ENCODE data around the gene MED16. TPM values are rescaled to one million over a fixed set of nuclear protein-coding genes. Genes with fewer than 3 reads are reported as not detected.
"Not testable (repeated sequence)": the region's sequence is repeated elsewhere in the genome, so short reads cannot be mapped to it uniquely, and the experiment has no call there.

MED16 gene
- total RNA-seq, 1 donor from 2014 or later: 66.9 TPM

DNA sequence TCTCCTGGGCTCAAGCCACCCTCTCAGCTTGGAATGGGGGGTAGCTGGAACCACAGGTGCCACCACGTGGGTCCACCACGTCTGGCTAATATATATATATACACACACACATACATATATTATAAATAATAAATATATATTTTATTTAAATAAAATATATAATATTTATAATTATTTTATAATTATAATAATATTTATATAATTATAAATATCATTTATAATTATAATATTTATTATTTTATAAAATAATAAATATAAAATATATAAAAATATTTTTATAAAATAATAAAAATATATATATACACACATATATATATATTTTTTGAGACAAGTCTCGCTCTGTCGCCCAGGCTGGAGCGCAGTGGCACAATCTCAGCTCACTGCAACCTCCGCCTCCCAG is 38.4 kb downstream of the MED16 start:
- no peak for DNase-seq (ENCODE audit: low spot score)

GRCh38 chr19:853614-854220 is 39.3 kb downstream of the MED16 start:
- not testable (repeated sequence) for DNase-seq (ENCODE audit: low spot score)

- no peak for DNase-seq (ENCODE audit: low spot score)
Observed at GRCh38 chr19:853014-853585, 39.9 kb downstream of the MED16 start.

- DNase-seq (ENCODE audit: low spot score): no peak
Observed at GRCh38 chr19:852136-853013, 40.6 kb downstream of the MED16 start, which contains the start of gene ELANE. Gene ELANE (plus strand): TSS chr19:852303. CDS start chr19:852329, 26 bp downstream.

GRCh38 chr19:850979-851335 is 42.0 kb downstream of the MED16 start:
- no peak for DNase-seq (ENCODE audit: low spot score)

GRCh38 chr19:850221-850978 is 42.6 kb downstream of the MED16 start:
- peak; percentile 83 for DNase-seq (ENCODE audit: low spot score)

- not testable (repeated sequence) for DNase-seq (ENCODE audit: low spot score)
Observed at GRCh38 chr19:849195-849594, 43.8 kb downstream of the MED16 start.

DNA sequence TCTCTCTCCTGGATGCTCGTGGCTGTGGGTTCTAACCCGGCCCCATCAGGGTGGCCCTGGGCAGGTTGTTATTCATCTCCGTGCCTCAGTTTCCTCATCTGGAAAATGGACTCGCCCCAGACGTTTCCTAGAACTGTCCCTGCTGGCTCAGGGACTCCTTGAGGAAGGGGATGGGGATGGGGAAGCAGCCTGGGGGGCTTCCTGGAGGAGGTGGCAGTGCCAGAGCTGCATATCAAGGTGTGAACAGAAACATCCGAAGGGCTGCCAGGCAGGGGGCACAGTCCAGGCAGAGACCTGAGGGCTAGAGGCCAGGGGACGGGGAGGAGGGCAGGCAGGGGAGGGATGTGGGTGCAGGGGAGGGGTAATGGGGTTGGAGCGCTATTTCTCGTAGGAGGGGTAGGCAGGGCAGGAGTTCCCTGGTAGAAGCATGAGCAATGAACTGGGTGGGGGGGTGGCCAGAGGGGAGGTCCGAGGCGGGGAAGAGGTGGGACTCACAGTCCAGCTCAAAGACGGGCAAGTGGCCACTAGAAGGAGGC is 44.5 kb downstream of the MED16 start:
- DNase-seq (ENCODE audit: low spot score): no peak

DNA sequence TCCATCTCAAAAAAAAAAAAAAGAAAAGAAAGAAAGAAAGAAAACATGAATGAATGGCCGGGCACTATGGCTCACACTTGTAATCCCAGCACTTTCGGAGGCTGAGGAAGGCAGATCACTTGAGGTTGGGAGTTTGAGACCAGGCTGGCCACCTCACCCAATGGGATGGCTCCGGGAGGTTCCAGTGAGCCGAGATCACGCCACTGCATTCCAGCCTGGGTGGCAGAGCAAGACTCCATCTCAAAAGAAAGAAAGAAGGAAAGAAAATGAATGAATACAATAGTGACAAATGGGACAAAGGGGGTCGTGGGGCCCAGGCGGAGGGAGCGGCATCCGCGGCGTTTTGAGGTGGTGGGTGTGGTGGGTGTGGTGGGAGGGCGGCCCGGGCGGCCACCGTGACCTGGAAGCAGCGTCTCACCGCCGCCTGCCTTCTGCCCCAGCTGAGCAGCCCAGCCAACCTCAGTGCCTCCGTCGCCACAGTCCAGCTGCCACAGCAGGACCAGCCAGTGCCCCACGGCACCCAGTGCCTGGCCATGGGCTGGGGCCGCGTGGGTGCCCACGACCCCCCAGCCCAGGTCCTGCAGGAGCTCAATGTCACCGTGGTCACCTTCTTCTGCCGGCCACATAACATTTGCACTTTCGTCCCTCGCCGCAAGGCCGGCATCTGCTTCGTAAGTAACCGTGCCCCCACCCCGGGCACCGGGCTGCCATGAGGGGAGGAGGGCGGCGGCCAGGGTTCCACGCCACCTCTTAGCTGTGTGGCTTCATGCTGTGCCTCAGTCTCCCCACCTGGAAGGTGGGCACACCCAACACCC is 47.1 kb downstream of the MED16 start:
- no peak for DNase-seq (ENCODE audit: low spot score)

DNA sequence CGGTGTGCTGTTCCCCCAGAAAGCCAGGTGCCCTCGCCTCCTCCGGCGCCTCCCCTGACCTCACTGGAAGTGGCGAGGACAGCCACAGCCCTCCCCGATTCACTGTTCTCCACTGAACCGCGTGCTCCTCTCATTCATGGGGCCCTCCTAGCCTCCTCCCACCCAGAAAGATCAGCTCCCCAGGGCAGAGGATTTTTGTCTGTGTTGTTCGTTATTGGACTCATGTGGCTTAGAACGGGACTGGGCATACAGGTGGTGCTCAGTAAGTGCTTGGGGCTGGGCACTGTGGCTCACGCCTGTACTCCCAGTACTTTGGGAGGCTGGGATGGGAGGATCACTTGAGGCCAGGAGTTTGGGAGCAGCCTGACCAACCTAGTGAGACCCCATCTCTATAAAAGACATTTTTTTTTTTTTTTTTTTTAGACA is 48.4 kb downstream of the MED16 start:
- DNase-seq (ENCODE audit: low spot score): no peak

DNA sequence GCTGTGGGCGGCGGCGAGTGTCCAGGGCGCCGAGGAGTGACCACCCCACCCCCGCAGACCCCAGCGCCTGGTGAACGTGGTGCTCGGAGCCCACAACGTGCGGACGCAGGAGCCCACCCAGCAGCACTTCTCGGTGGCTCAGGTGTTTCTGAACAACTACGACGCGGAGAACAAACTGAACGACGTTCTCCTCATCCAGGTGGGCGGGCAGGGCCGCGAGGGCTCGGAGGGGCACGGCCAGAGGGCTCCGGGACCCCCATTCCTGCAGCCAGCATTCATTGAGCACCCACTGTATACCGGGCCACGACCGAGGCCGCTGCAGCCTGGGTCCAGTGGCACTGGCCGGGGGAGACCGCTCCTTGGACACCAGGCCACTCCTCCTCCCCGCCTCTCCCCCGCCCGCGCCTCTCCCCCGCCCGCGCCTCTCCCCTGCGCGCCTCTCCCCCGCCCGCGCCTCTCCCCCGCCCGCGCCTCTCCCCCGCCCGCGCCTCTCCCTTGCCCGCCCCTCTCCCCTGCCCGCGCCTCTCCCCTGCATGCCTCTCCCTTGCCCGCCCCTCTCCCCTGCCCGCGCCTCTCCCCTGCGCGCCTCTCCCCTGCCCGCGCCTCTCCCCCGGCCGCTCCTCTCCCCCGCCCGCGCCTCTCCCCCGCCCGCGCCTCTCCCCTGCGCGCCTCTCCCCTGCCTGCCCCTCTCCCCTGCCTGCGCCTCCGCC is 49.0 kb downstream of the MED16 start:
- DNase-seq (ENCODE audit: low spot score): no peak

GRCh38 chr19:843180-843835 is 49.7 kb downstream of the MED16 start:
- DNase-seq (ENCODE audit: low spot score): no peak

GRCh38 chr19:842802-843179 is 50.2 kb downstream of the MED16 start:
- not testable (repeated sequence) for DNase-seq (ENCODE audit: low spot score)

DNA sequence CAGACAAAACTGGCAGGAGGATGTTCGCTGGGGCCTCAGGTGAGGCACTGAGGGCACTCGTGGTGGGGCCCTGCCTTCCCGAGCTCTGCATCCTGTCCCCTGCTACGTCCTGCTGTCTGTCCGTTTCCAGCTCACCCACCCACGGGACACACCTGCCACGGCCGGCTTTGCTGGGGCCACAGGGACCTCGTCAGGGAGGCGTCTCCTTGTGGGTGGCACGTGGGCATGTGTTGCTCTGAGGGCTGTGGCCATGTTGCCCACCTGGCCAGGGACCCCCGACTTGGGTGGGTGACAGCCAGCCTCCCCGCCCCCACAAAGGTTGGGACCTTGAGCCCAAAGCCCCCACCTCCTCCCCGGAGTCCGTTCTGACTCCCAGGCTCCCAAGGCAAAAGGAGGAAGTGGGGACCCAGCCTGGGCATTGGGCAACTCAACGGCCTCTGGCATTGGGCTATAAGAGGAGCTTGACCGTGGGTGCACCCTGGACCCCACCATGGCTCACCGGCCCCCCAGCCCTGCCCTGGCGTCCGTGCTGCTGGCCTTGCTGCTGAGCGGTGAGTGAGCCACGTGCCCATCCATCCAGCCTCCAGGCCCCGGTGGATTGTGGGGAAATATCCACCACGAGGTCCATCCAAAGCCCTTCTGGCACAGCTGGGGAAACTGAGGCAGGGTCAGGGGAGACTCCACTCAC is 52.3 kb downstream of the MED16 start, which contains the start of gene PRTN3:
Gene PRTN3 (plus strand): TSS at position 481 of the 688 bp plus-strand sequence. CDS start 10 bp downstream, at position 491.
- DNase-seq (ENCODE audit: low spot score): no peak

DNA sequence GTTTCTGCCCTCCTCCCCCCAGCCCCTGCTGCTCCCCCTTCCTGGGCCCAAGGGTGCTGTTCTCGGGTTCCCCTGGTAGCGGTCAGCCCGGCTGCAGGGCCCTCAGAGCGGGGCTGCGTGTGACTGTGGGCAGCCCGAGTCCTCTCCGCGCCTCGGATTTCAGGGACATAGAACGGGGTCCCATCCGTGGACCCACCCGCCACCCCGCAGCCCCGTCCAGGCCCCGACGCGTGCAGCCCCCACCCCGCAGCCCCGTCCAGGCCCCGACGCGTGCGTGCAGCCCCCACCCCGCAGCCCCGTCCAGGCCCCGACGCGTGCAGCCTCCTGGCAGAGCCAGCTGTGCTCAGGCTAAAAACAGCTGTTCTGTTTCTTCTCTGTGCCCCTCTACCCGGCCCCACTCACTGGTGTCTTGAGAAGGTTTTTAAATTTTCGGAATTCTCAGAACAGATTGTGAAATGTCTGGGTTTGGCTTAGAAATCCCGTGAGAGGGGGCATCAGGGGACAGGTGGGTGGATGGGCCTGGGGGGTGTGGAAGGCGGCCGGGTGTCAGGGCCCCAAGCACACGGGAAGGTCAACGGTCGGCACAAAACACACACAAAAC is 57.7 kb downstream of the MED16 start:
- DNase-seq (ENCODE audit: low spot score): no peak

GRCh38 chr19:834216-834615 is 58.8 kb downstream of the MED16 start:
- DNase-seq (ENCODE audit: low spot score): no peak

DNA sequence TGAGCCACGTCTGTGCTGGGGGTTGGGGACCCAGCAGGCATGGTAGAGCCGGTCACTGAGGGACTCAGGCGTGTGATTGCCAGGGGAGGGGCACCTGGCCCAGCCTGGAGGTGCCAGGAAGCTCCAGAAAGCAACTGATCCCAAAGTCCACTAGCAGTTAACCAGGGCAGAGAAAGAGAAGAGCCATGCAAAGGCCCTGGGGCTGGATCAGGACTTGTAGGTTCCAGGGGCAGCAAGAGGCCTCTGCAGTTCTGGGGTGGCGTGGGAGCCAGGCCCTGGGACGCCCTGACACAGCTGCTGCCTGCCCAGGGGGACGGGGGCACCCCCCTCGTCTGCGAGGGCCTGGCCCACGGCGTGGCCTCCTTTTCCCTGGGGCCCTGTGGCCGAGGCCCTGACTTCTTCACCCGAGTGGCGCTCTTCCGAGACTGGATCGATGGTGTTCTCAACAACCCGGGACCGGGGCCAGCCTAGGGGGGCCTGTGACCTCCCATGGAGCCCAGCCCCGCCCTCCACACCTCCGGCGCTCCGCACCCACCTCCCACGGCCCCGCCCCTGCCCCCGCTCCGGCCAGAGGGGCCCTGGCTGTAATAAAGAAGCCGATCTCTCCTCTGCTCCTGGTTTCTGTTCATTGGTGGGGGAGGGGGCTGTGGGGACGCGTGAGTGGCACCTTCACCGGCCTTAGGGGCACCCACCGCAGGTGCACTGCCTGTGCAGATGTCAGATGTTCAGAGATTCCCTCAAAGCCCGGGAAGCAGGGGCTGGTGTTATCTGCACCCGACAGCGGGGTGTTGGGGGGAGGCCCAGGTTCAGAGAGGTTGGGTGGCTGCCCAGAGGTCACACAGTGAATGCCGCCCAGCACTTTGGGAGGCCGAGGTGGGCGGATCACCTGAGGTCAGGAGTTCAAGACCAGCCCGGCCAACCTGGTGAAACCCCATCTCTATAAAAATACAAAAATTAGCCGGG is 61.3 kb downstream of the MED16 start:
- no peak for DNase-seq (ENCODE audit: low spot score)

Data from mucosa of gallbladder (tissue), 1 donor.